ENCODE results near the gene SNAP25.

Gene SNAP25

GRCh38 chr20:10236540-10237533, 18.2 kb downstream of the SNAP25 start:
- no peaks in the 10 kb centered on the region for H3K36me3 ChIP-seq (ENCODE audit: control insufficient read depth in 5 of 5, insufficient read depth in 5 of 5, low read length in 5 of 5)
- no peak overlapping the region for H3K4me3 ChIP-seq (ENCODE audit: low read depth in 1 of 5, low read length in 5 of 5)
- H3K9me3 ChIP-seq (ENCODE audit: control insufficient read depth in 5 of 5, low read length in 5 of 5): no peaks in the 10 kb centered on the region
- no peak overlapping the region for H3K9ac ChIP-seq (ENCODE audit: low read length in 5 of 5)
- H3K27me3 ChIP-seq (ENCODE audit: control insufficient read depth in 5 of 5, insufficient read depth in 4 of 5, low read length in 5 of 5): no peaks in the 10 kb centered on the region
- H3K4me1 ChIP-seq (ENCODE audit: control insufficient read depth in 5 of 5, insufficient read depth in 5 of 5, low read length in 5 of 5): peaks cover 0 to 7% (median 0%) of the 10 kb centered on the region in 5 donors
- no peak overlapping the region for H3K27ac ChIP-seq (ENCODE audit: low read depth, low read length)

- Histone ChIP-seq H3K27me3 (ENCODE audit: control insufficient read depth in 5 of 5, insufficient read depth in 4 of 5, low read length in 5 of 5) (no peaks in the 10 kb centered on the region), H3K9me3 (ENCODE audit: control insufficient read depth in 5 of 5, low read length in 5 of 5) (no peaks in the 10 kb centered on the region), H3K4me3 (ENCODE audit: low read depth in 1 of 5, low read length in 5 of 5) (no peak overlapping the region), H3K4me1 (ENCODE audit: control insufficient read depth in 5 of 5, insufficient read depth in 5 of 5, low read length in 5 of 5) (peaks cover 0 to 7% (median 0%) of the 10 kb centered on the region in 5 donors), H3K27ac (ENCODE audit: low read depth, low read length) (no peak overlapping the region), H3K36me3 (ENCODE audit: control insufficient read depth in 5 of 5, insufficient read depth in 5 of 5, low read length in 5 of 5) (no peaks in the 10 kb centered on the region), H3K9ac (ENCODE audit: low read length in 5 of 5) (no peak overlapping the region)
Observed at GRCh38 chr20:10239954-10240353, 21.3 kb downstream of the SNAP25 start.

- H3K27me3 ChIP-seq (ENCODE audit: control insufficient read depth in 5 of 5, insufficient read depth in 4 of 5, low read length in 5 of 5): no peaks in the 10 kb centered on the region
- no peak overlapping the region for H3K4me3 ChIP-seq (ENCODE audit: low read depth in 1 of 5, low read length in 5 of 5)
- no peaks in the 10 kb centered on the region for H3K36me3 ChIP-seq (ENCODE audit: control insufficient read depth in 5 of 5, insufficient read depth in 5 of 5, low read length in 5 of 5)
- no peak overlapping the region for H3K27ac ChIP-seq (ENCODE audit: low read depth, low read length)
- peaks cover 0 to 7% (median 0%) of the 10 kb centered on the region in 5 donors for H3K4me1 ChIP-seq (ENCODE audit: control insufficient read depth in 5 of 5, insufficient read depth in 5 of 5, low read length in 5 of 5)
- no peaks in the 10 kb centered on the region for H3K9me3 ChIP-seq (ENCODE audit: control insufficient read depth in 5 of 5, low read length in 5 of 5)
- no peak overlapping the region for H3K9ac ChIP-seq (ENCODE audit: low read length in 5 of 5)
Observed at GRCh38 chr20:10240655-10241054, 22.0 kb downstream of the SNAP25 start.

- Histone ChIP-seq H3K36me3 (ENCODE audit: control insufficient read depth in 5 of 5, insufficient read depth in 5 of 5, low read length in 5 of 5) (no peaks in the 10 kb centered on the region), H3K4me1 (ENCODE audit: control insufficient read depth in 5 of 5, insufficient read depth in 5 of 5, low read length in 5 of 5) (peaks cover 0 to 7% (median 0%) of the 10 kb centered on the region in 5 donors), H3K9me3 (ENCODE audit: control insufficient read depth in 5 of 5, low read length in 5 of 5) (no peaks in the 10 kb centered on the region), H3K27ac (ENCODE audit: low read depth, low read length) (no peak overlapping the region), H3K27me3 (ENCODE audit: control insufficient read depth in 5 of 5, insufficient read depth in 4 of 5, low read length in 5 of 5) (no peaks in the 10 kb centered on the region), H3K9ac (ENCODE audit: low read length in 5 of 5) (no peak overlapping the region), H3K4me3 (ENCODE audit: low read depth in 1 of 5, low read length in 5 of 5) (no peak overlapping the region)
Observed at GRCh38 chr20:10242166-10242565, 23.5 kb downstream of the SNAP25 start.

DNA sequence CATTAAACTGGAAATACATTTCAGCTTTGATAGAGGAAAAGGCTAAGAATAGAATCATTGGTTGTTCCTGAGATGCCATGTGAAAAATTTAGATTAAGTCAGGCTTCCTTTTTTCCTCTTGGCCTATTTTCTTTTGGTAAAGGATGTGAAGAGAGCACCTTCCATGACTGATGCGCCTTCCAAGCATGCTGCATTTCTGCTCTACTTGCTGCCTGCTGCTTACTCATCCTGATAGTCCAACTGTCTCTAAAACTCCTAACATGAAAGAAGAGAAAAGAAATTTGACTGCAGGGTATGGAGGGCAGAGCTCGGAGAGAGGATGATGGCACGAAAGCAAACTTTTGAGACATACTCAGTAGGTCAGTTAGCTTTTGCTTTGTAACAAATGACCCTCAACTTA, 28.8 kb downstream of the SNAP25 start:
- H3K27ac ChIP-seq (ENCODE audit: low read depth, low read length): no peak overlapping the region
- no peaks in the 10 kb centered on the region for H3K36me3 ChIP-seq (ENCODE audit: control insufficient read depth in 5 of 5, insufficient read depth in 5 of 5, low read length in 5 of 5)
- H3K27me3 ChIP-seq (ENCODE audit: control insufficient read depth in 5 of 5, insufficient read depth in 4 of 5, low read length in 5 of 5): no peaks in the 10 kb centered on the region
- H3K9ac ChIP-seq (ENCODE audit: low read length in 5 of 5): no peak overlapping the region
- H3K4me3 ChIP-seq (ENCODE audit: low read depth in 1 of 5, low read length in 5 of 5): no peak overlapping the region
- H3K9me3 ChIP-seq (ENCODE audit: control insufficient read depth in 5 of 5, low read length in 5 of 5): no peaks in the 10 kb centered on the region
- no peaks in the 10 kb centered on the region for H3K4me1 ChIP-seq (ENCODE audit: control insufficient read depth in 5 of 5, insufficient read depth in 5 of 5, low read length in 5 of 5)

DNA sequence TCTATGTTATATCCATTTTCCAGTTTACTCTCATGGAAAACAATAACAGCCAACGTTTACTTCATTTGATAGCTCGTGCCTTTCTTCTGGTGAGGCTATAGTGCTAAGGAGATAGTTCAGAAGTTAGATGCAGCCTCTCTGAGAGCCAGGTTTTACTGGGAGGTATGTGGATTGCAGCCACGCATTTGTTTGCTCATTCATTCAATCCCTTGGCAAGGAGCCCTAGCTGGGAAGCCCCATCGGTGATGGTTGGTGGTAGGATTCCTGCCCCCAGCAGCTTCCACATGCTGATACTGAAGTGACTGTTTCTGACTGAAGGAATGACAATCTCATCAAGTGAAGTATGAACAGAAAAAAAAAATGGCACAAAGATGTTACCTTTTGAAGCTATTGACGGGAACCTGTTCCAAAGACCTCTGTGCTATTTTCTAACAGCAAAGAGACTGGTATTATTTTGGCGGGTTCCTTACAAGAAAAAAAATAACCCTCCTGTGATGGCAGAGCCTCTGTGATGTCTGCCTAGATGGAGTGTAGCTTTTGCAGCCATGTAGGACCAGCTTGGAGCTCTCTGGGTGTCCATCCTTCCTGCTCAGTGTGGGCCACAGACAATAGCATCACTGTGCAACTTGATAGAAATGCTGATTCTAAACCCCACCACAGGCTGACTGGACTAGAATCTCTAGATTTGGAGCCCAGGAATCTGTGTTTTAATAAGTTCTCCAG, 30.6 kb downstream of the SNAP25 start:
- no peaks in the 10 kb centered on the region for H3K9me3 ChIP-seq (ENCODE audit: control insufficient read depth in 5 of 5, low read length in 5 of 5)
- no peak overlapping the region for H3K27ac ChIP-seq (ENCODE audit: low read depth, low read length)
- H3K9ac ChIP-seq (ENCODE audit: low read length in 5 of 5): no peak overlapping the region
- H3K36me3 ChIP-seq (ENCODE audit: control insufficient read depth in 5 of 5, insufficient read depth in 5 of 5, low read length in 5 of 5): no peaks in the 10 kb centered on the region
- no peaks in the 10 kb centered on the region for H3K27me3 ChIP-seq (ENCODE audit: control insufficient read depth in 5 of 5, insufficient read depth in 4 of 5, low read length in 5 of 5)
- no peak overlapping the region for H3K4me3 ChIP-seq (ENCODE audit: low read depth in 1 of 5, low read length in 5 of 5)
- H3K4me1 ChIP-seq (ENCODE audit: control insufficient read depth in 5 of 5, insufficient read depth in 5 of 5, low read length in 5 of 5): no peaks in the 10 kb centered on the region

- H3K4me3 ChIP-seq (ENCODE audit: low read depth in 1 of 5, low read length in 5 of 5): no peak overlapping the region
- H3K9ac ChIP-seq (ENCODE audit: low read length in 5 of 5): no peak overlapping the region
Observed at GRCh38 chr20:10249822-10250221, 31.2 kb downstream of the SNAP25 start.

DNA sequence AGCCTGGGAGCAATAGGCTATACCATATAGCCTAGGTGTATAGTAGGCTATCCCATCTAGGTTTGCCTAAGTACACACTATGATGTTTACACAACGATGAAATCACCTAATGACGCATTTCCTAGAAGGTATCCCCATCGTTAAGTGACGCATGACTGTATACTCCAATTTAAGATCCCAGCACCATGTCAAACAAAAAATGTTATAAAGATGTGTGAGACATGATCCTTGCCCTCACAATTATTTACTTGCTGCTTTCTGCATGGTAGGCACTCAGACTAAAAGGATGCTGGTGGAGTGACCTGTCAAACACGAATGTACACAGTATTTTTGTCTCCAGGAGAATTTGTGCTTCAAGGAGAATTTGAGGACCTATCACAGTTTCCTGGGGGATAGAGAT, 32.3 kb downstream of the SNAP25 start:
- Histone ChIP-seq H3K27me3 (ENCODE audit: control insufficient read depth in 5 of 5, insufficient read depth in 4 of 5, low read length in 5 of 5) (peaks cover 0 to 3% (median 0%) of the 10 kb centered on the region in 5 donors), H3K4me1 (ENCODE audit: control insufficient read depth in 5 of 5, insufficient read depth in 5 of 5, low read length in 5 of 5) (no peaks in the 10 kb centered on the region), H3K9ac (ENCODE audit: low read length in 5 of 5) (no peak overlapping the region), H3K9me3 (ENCODE audit: control insufficient read depth in 5 of 5, low read length in 5 of 5) (no peaks in the 10 kb centered on the region), H3K27ac (ENCODE audit: low read depth, low read length) (no peak overlapping the region), H3K4me3 (ENCODE audit: low read depth in 1 of 5, low read length in 5 of 5) (no peak overlapping the region), H3K36me3 (ENCODE audit: control insufficient read depth in 5 of 5, insufficient read depth in 5 of 5, low read length in 5 of 5) (no peaks in the 10 kb centered on the region)

More at GRCh38 chr20:10249822-10250221, 31.2 kb downstream of the SNAP25 start:
- no peaks in the 10 kb centered on the region for H3K36me3 ChIP-seq (ENCODE audit: control insufficient read depth in 5 of 5, insufficient read depth in 5 of 5, low read length in 5 of 5)
- H3K27ac ChIP-seq (ENCODE audit: low read depth, low read length): no peak overlapping the region
- no peaks in the 10 kb centered on the region for H3K9me3 ChIP-seq (ENCODE audit: control insufficient read depth in 5 of 5, low read length in 5 of 5)
- no peaks in the 10 kb centered on the region for H3K4me1 ChIP-seq (ENCODE audit: control insufficient read depth in 5 of 5, insufficient read depth in 5 of 5, low read length in 5 of 5)
- no peaks in the 10 kb centered on the region for H3K27me3 ChIP-seq (ENCODE audit: control insufficient read depth in 5 of 5, insufficient read depth in 4 of 5, low read length in 5 of 5)

DNA sequence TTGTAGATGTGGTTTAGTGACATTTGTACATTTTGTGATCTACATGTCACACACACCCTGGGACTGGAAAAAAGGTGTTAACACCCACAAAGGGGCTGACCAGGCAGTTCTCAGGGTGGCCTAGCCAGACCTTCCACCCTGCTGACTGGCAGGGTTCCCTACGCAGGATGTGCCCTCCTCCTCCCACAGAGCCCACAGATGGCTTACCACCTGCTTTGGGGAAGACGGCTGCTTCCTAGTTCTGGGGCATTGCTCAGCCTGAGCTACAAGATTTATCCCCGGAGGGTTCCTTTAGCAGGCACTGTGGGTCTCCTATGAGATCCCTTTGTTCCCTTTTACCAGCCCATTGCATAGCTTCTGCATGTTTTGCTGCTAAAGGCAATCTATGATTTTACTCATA, 35.1 kb downstream of the SNAP25 start:
- H3K4me3 ChIP-seq (ENCODE audit: low read depth in 1 of 5, low read length in 5 of 5): no peak overlapping the region
- H3K9me3 ChIP-seq (ENCODE audit: control insufficient read depth in 5 of 5, low read length in 5 of 5): no peaks in the 10 kb centered on the region
- no peak overlapping the region for H3K27ac ChIP-seq (ENCODE audit: low read depth, low read length)
- H3K4me1 ChIP-seq (ENCODE audit: control insufficient read depth in 5 of 5, insufficient read depth in 5 of 5, low read length in 5 of 5): no peaks in the 10 kb centered on the region
- no peak overlapping the region for H3K9ac ChIP-seq (ENCODE audit: low read length in 5 of 5)
- peaks cover 0 to 3% (median 0%) of the 10 kb centered on the region in 5 donors for H3K27me3 ChIP-seq (ENCODE audit: control insufficient read depth in 5 of 5, insufficient read depth in 4 of 5, low read length in 5 of 5)
- H3K36me3 ChIP-seq (ENCODE audit: control insufficient read depth in 5 of 5, insufficient read depth in 5 of 5, low read length in 5 of 5): no peaks in the 10 kb centered on the region

DNA sequence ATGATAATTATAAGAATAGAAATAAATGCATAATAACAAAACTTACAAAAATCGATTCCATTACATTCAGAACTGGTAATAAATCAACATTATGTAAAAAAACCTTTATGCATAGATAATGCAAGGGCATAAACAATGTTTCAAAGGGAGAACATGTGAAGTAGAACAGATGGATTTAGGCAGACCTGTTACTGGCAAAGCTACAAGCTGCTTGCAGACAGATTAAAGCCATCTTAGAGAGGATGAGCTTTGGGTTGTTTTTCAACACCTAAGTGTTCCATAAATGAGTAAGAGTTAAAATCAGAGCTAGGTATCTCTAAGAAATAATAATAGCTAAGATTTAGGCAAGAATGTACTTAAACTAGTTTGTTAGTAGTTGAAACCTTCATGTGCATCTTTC, 37.2 kb downstream of the SNAP25 start:
- Histone ChIP-seq H3K27ac (ENCODE audit: low read depth, low read length) (no peak overlapping the region), H3K9ac (ENCODE audit: low read length in 5 of 5) (no peak overlapping the region), H3K27me3 (ENCODE audit: control insufficient read depth in 5 of 5, insufficient read depth in 4 of 5, low read length in 5 of 5) (peaks cover 0 to 3% (median 0%) of the 10 kb centered on the region in 5 donors), H3K9me3 (ENCODE audit: control insufficient read depth in 5 of 5, low read length in 5 of 5) (no peaks in the 10 kb centered on the region), H3K36me3 (ENCODE audit: control insufficient read depth in 5 of 5, insufficient read depth in 5 of 5, low read length in 5 of 5) (no peaks in the 10 kb centered on the region), H3K4me1 (ENCODE audit: control insufficient read depth in 5 of 5, insufficient read depth in 5 of 5, low read length in 5 of 5) (no peaks in the 10 kb centered on the region), H3K4me3 (ENCODE audit: low read depth in 1 of 5, low read length in 5 of 5) (no peak overlapping the region)

Data from subcutaneous abdominal adipose tissue (tissue), 5 donors.